OCI-LY3 (cell line): ENCODE results near the gene MZT1.

ENCODE experiments used
- EZH2phosphoT487 ChIP-seq: fragments of 200-600 bp; shearing (Covaris generic); IDR thresholded peaks from 2 replicates; pipeline ENCODE4 v1.6.1; 2018; ENCODE audit warnings: antibody characterized with exemption, mixed run types, low read depth
- TF ChIP-seq, protein P1 (sequence below): fragments of 200-600, 300-600 bp; sonication (generic); IDR thresholded peaks from 2 replicates; pipeline ENCODE4 v1.5.1; 2014; ENCODE audit warnings: antibody characterized with exemption, low read length, low read depth

DNA sequence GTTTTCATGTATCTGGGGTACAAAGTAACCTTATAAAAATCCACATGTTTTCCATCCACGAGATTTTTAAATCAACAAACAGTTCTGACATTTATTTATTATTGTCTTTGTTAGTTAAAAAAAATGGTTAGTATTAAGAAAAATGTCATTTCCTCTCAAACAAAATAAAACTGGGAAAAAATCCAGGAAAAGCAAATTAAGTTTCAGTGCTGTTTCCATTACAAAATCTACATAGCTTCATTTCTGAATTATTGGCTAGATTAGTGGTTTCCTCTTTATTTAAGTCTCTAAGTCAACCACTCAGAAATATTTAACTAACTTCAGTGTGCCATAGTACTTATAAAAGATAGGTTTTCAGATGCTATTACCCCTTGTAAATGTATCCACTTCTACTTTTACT is 49.1 kb downstream of the MZT1 start:
- TF ChIP-seq, protein P1, sequence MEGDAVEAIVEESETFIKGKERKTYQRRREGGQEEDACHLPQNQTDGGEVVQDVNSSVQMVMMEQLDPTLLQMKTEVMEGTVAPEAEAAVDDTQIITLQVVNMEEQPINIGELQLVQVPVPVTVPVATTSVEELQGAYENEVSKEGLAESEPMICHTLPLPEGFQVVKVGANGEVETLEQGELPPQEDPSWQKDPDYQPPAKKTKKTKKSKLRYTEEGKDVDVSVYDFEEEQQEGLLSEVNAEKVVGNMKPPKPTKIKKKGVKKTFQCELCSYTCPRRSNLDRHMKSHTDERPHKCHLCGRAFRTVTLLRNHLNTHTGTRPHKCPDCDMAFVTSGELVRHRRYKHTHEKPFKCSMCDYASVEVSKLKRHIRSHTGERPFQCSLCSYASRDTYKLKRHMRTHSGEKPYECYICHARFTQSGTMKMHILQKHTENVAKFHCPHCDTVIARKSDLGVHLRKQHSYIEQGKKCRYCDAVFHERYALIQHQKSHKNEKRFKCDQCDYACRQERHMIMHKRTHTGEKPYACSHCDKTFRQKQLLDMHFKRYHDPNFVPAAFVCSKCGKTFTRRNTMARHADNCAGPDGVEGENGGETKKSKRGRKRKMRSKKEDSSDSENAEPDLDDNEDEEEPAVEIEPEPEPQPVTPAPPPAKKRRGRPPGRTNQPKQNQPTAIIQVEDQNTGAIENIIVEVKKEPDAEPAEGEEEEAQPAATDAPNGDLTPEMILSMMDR, result no peak
- TF ChIP-seq EZH2phosphoT487, result no peak
